ENCODE data around the gene RPS6KA2. TPM values are rescaled to one million over a fixed set of nuclear protein-coding genes. Genes with fewer than 3 reads are reported as not detected.

Gene RPS6KA2
- total RNA-seq, 2 donors from 2014 or later, result 78.6 to 131 TPM

DNA sequence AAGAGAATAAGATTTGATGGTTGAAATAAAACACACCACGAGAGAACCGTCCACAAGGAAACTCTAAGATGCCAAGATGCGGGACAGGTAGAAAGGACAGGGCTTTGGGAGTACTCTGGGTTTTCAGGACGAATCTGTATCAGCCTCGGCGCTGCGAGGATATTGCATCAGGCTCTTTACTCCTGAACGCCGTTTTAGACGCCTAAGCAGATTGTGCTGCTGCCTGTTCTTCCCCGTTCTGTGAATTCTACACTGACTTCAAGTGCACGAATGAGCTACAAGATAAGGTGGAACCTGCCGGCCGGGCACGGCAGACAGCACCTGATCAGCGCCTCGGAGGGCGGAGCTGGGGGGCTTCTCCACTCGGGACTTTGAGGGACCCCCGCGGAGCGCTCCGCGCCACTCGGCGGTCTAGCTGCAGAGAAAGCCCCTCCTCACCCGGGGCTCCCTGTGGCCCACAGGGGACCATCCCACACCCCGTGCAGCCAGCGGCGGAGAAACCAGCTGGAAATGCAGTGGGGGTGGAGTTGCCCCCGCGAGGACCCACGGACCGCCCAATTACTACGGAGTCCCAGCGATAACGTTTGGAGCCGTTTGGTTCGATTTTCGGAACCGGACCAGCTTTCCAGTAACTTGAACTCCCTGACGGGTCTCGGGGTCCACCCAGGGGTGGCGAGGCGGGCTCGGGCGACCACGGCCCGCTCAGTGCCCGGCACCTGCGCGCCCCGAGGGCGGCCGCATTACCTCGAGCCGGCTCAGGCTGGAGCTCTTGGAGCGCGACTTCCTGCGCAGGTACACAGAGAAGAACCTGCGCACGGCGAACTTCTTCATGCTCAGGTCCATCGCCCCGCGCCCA is 646 bp downstream of the RPS6KA2 start:
- Histone ChIP-seq H3K27me3 (no peaks in the 10 kb centered on the region), H3K9me3 (no peaks in the 10 kb centered on the region), H3K4me1 (peaks cover 0 to 63% of the 10 kb centered on the region in 2 donors), H3K27ac (peak overlapping the region; percentile 79 to 89), H3K4me3 (peak overlapping the region; percentile 82 to 93), H3K36me3 (no peaks in the 10 kb centered on the region)
- TF ChIP-seq, protein P1, sequence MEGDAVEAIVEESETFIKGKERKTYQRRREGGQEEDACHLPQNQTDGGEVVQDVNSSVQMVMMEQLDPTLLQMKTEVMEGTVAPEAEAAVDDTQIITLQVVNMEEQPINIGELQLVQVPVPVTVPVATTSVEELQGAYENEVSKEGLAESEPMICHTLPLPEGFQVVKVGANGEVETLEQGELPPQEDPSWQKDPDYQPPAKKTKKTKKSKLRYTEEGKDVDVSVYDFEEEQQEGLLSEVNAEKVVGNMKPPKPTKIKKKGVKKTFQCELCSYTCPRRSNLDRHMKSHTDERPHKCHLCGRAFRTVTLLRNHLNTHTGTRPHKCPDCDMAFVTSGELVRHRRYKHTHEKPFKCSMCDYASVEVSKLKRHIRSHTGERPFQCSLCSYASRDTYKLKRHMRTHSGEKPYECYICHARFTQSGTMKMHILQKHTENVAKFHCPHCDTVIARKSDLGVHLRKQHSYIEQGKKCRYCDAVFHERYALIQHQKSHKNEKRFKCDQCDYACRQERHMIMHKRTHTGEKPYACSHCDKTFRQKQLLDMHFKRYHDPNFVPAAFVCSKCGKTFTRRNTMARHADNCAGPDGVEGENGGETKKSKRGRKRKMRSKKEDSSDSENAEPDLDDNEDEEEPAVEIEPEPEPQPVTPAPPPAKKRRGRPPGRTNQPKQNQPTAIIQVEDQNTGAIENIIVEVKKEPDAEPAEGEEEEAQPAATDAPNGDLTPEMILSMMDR (IDR thresholded peaks at IDR 0.05), result no peak
- peak; percentile 63 for DNase-seq (ENCODE audit: low spot score)

- peak overlapping the region; percentile 82 to 93 for H3K4me3 ChIP-seq
Observed at GRCh38 chr6:166625356-166625755, 1.7 kb downstream of the RPS6KA2 start.

GRCh38 chr6:166624275-166624674 is 2.8 kb downstream of the RPS6KA2 start:
- TF ChIP-seq, protein P1 (IDR thresholded peaks at IDR 0.05), result no peak
- Histone ChIP-seq H3K27me3 (no peaks in the 10 kb centered on the region), H3K4me3 (no peak overlapping the region), H3K9me3 (no peaks in the 10 kb centered on the region), H3K27ac (peak overlapping the region; percentile 61 to 89), H3K4me1 (peaks cover 0 to 81% of the 10 kb centered on the region in 2 donors), H3K36me3 (no peaks in the 10 kb centered on the region)
- DNase-seq (ENCODE audit: low spot score), result peak; percentile 74

More at GRCh38 chr6:166625356-166625755, 1.7 kb downstream of the RPS6KA2 start:
- no peaks in the 10 kb centered on the region for H3K27me3 ChIP-seq
- TF ChIP-seq, protein P1 (IDR thresholded peaks at IDR 0.05), result no peak
- peaks cover 0 to 74% of the 10 kb centered on the region in 2 donors for H3K4me1 ChIP-seq
- DNase-seq (ENCODE audit: low spot score), result no peak
- peak overlapping the region; percentile 61 to 89 for H3K27ac ChIP-seq
- no peaks in the 10 kb centered on the region for H3K36me3 ChIP-seq
- H3K9me3 ChIP-seq, result no peaks in the 10 kb centered on the region

- Histone ChIP-seq H3K27ac (peak overlapping the region; percentile 61 to 89), H3K27me3 (no peaks in the 10 kb centered on the region), H3K36me3 (no peaks in the 10 kb centered on the region), H3K4me3 (no peak overlapping the region), H3K4me1 (peaks cover 0 to 74% of the 10 kb centered on the region in 2 donors), H3K9me3 (no peaks in the 10 kb centered on the region)
- no peak for DNase-seq (ENCODE audit: low spot score)
- TF ChIP-seq, protein P1 (IDR thresholded peaks at IDR 0.05), result no peak
Observed at GRCh38 chr6:166623318-166623717, 3.7 kb downstream of the RPS6KA2 start.

GRCh38 chr6:166621114-166621540 is 5.9 kb downstream of the RPS6KA2 start:
- Histone ChIP-seq H3K4me3 (no peak overlapping the region), H3K27me3 (no peaks in the 10 kb centered on the region), H3K9me3 (no peaks in the 10 kb centered on the region), H3K27ac (peak overlapping the region; percentile 40 to 52), H3K36me3 (no peaks in the 10 kb centered on the region), H3K4me1 (peaks cover 0 to 77% of the 10 kb centered on the region in 2 donors)
- peak; percentile 50 for DNase-seq (ENCODE audit: low spot score)
- TF ChIP-seq, protein P1 (IDR thresholded peaks at IDR 0.05), result no peak

All from right atrium auricular region (tissue), 2 donors.